Measurements from ENCODE around the gene USP10. TPM values are rescaled to one million over a fixed set of nuclear protein-coding genes. Genes with fewer than 3 reads are reported as not detected.

USP10 gene
- total RNA-seq, 2 donors from 2014 or later: 148 to 149 TPM

- H3K9me3 ChIP-seq (ENCODE audit: control insufficient read depth, low read length): no peaks in the 10 kb centered on the region
- 90% methylated on average over 1 of the region's 2 CpGs; no CpG with 5 or more reads in 1 of the 2 experiments for whole genome bisulfite sequencing, 2 experiments (ENCODE audit: insufficient coverage in 1 of 2, insufficient read length in 1 of 2)
- H3K27ac ChIP-seq (ENCODE audit: low read depth, low read length): no peak overlapping the region
These were observed 57.0 kb downstream of the USP10 start for GRCh38 chr16:84756830-84757229.

GRCh38 chr16:84758627-84759026 lies 58.8 kb downstream of the USP10 start:
- no peak for TF ChIP-seq CTCF (conservative IDR thresholded peaks at IDR 0.05)
- no peaks in the 10 kb centered on the region for H3K27me3 Mint-ChIP-seq (ENCODE audit: insufficient read depth)
- no peaks in the 10 kb centered on the region for H3K27me3 ChIP-seq (ENCODE audit: control insufficient read depth, insufficient read depth, low read length, poor library complexity, severe bottlenecking)
- H3K27ac Mint-ChIP-seq: peak overlapping the region; percentile 41
- no peak overlapping the region for H3K9ac ChIP-seq (ENCODE audit: extremely low read depth, low read length, poor library complexity, severe bottlenecking)
- no peaks in the 10 kb centered on the region for H3K4me1 ChIP-seq (ENCODE audit: control insufficient read depth, insufficient read depth, low read length)
- peaks cover 32% of the 10 kb centered on the region for H3K36me3 Mint-ChIP-seq (ENCODE audit: low read depth)
- H3K27ac ChIP-seq (ENCODE audit: low read depth, low read length): no peak overlapping the region
- peaks cover 8% of the 10 kb centered on the region for H3K4me1 Mint-ChIP-seq
- peaks cover 58% of the 10 kb centered on the region for H3K36me3 ChIP-seq (ENCODE audit: control insufficient read depth, insufficient read depth, low read length)
- no peak overlapping the region for H3K4me3 Mint-ChIP-seq
- H3K9me3 ChIP-seq (ENCODE audit: control insufficient read depth, low read length): no peaks in the 10 kb centered on the region
- H3K9me3 Mint-ChIP-seq: no peaks in the 10 kb centered on the region
- DNase-seq: no peak
- 97 to 98% methylated on average over 7 of the region's 7 CpGs for WGBS, 2 experiments (ENCODE audit: insufficient coverage in 1 of 2, insufficient read length in 1 of 2)
- H3K4me3 ChIP-seq (ENCODE audit: low read length): no peak overlapping the region

More at GRCh38 chr16:84756830-84757229, 57.0 kb downstream of the USP10 start:
- no peak overlapping the region for H3K4me3 Mint-ChIP-seq
- H3K4me3 ChIP-seq (ENCODE audit: low read length): no peak overlapping the region
- peaks cover 41% of the 10 kb centered on the region for H3K36me3 ChIP-seq (ENCODE audit: control insufficient read depth, insufficient read depth, low read length)
- no peaks in the 10 kb centered on the region for H3K9me3 Mint-ChIP-seq
- H3K27me3 ChIP-seq (ENCODE audit: control insufficient read depth, insufficient read depth, low read length, poor library complexity, severe bottlenecking): no peaks in the 10 kb centered on the region
- no peaks in the 10 kb centered on the region for H3K27me3 Mint-ChIP-seq (ENCODE audit: insufficient read depth)
- no peak for DNase-seq
- H3K9ac ChIP-seq (ENCODE audit: extremely low read depth, low read length, poor library complexity, severe bottlenecking): no peak overlapping the region
- no peak for TF ChIP-seq CTCF (conservative IDR thresholded peaks at IDR 0.05)
- H3K36me3 Mint-ChIP-seq (ENCODE audit: low read depth): peaks cover 18% of the 10 kb centered on the region
- no peaks in the 10 kb centered on the region for H3K4me1 ChIP-seq (ENCODE audit: control insufficient read depth, insufficient read depth, low read length)
- peaks cover 8% of the 10 kb centered on the region for H3K4me1 Mint-ChIP-seq
- no peak overlapping the region for H3K27ac Mint-ChIP-seq

- Mint-ChIP-seq H3K27me3 (ENCODE audit: insufficient read depth) (no peaks in the 10 kb centered on the region), H3K36me3 (ENCODE audit: low read depth) (peaks cover 36% of the 10 kb centered on the region), H3K27ac (no peak overlapping the region), H3K4me1 (peaks cover 4% of the 10 kb centered on the region), H3K9me3 (no peaks in the 10 kb centered on the region), H3K4me3 (no peak overlapping the region)
- Histone ChIP-seq H3K27ac (ENCODE audit: low read depth, low read length) (no peak overlapping the region), H3K9me3 (ENCODE audit: control insufficient read depth, low read length) (no peaks in the 10 kb centered on the region), H3K27me3 (ENCODE audit: control insufficient read depth, insufficient read depth, low read length, poor library complexity, severe bottlenecking) (no peaks in the 10 kb centered on the region), H3K4me3 (ENCODE audit: low read length) (no peak overlapping the region), H3K4me1 (ENCODE audit: control insufficient read depth, insufficient read depth, low read length) (no peaks in the 10 kb centered on the region), H3K9ac (ENCODE audit: extremely low read depth, low read length, poor library complexity, severe bottlenecking) (no peak overlapping the region), H3K36me3 (ENCODE audit: control insufficient read depth, insufficient read depth, low read length) (peaks cover 62% of the 10 kb centered on the region)
- DNase-seq: no peak
- TF ChIP-seq CTCF (conservative IDR thresholded peaks at IDR 0.05): no peak
- WGBS, 2 experiments (ENCODE audit: insufficient coverage in 1 of 2, insufficient read length in 1 of 2): 95 to 99% methylated on average over 6 to 8 of the region's 8 CpGs
These were observed 59.3 kb downstream of the USP10 start for GRCh38 chr16:84759061-84759460.
